PC-3 (cell line): ENCODE data around the gene SETBP1. TPM values are rescaled to one million over a fixed set of nuclear protein-coding genes. Genes with fewer than 3 reads are reported as not detected.

ENCODE experiments used
- ATAC-seq: fragments of 200-7000 bp; cut with Tn5 transposase; 2 replicates; pipeline ENCODE4 v1.9.1; 2020; ENCODE audit warnings: mild to moderate bottlenecking, moderate library complexity
- BruUV-seq: library from RNA; stranded (reverse); fragments of 400-500 nt; replicated peaks from 2 replicates; lab custom pipeline; 2021; lab: Mats Ljungman, UMichigan
- CTCF ChIA-PET: fragments of 300-600 bp; sonication (Branson Sonifier 250); formaldehyde crosslinking; loops from one replicate; lab custom pipeline; 2022; ENCODE audit warnings: antibody characterized with exemption; lab: Charles Lee
- POLR2A ChIA-PET: fragments of 300-600 bp; sonication (Branson Sonifier 250); formaldehyde crosslinking; loops from one replicate; lab custom pipeline; 2022; ENCODE audit warnings: antibody characterized with exemption; ENCODE audit not compliant: unreplicated experiment; lab: Charles Lee
- DNase-seq: peaks from one replicate; pipeline ENCODE4 v3.0.0-alpha.2; 2015
- H2AFZ ChIP-seq: fragments of 300-600 bp; sonication (generic); 2 replicates; pipeline ENCODE4 v1.6.0; 2016; ENCODE audit warnings: antibody characterized with exemption, low read length
- H3F3A ChIP-seq: fragments of 300-600 bp; sonication (generic); one replicate; pipeline ENCODE4 v1.6.0; 2017; ENCODE audit warnings: antibody characterized with exemption, low read length, control low read depth, mild to moderate bottlenecking; ENCODE audit not compliant: unreplicated experiment
- H3K27ac ChIP-seq: fragments of 300-600 bp; sonication (generic); 2 replicates; pipeline ENCODE4 v1.5.1; 2016; ENCODE audit warnings: mild to moderate bottlenecking, low read length
- H3K27me3 ChIP-seq: fragments of 300-600 bp; sonication (generic); 2 replicates; pipeline ENCODE4 v1.6.1; 2016; ENCODE audit warnings: low read length, mixed read lengths
- H3K36me3 ChIP-seq: fragments of 300-600 bp; sonication (generic); 2 replicates; pipeline ENCODE4 v1.6.1; 2016; ENCODE audit warnings: low read depth, mixed run types, low read length, mixed read lengths
- H3K4me1 ChIP-seq: fragments of 300-600 bp; sonication (generic); 2 replicates; pipeline ENCODE4 v1.5.1; 2016; ENCODE audit warnings: low read length; ENCODE audit not compliant: insufficient read depth
- H3K4me2 ChIP-seq: fragments of 300-600 bp; sonication (generic); 2 replicates; pipeline ENCODE4 v1.6.0; 2016; ENCODE audit warnings: low read length
- H3K4me3 ChIP-seq: fragments of 300-600 bp; sonication (generic); 2 replicates; pipeline ENCODE4 v1.5.1; 2016; ENCODE audit warnings: mild to moderate bottlenecking, low read length, mixed read lengths
- H3K79me2 ChIP-seq: fragments of 300-600 bp; sonication (generic); 2 replicates; pipeline ENCODE4 v1.6.1; 2017; ENCODE audit warnings: low read length, mixed read lengths
- H3K9ac ChIP-seq: fragments of 300-600 bp; sonication (generic); 2 replicates; pipeline ENCODE4 v1.6.0; 2016; ENCODE audit warnings: mild to moderate bottlenecking, low read length
- H3K9me2 ChIP-seq: fragments of 300-600 bp; sonication (generic); replicated peaks from 2 replicates; pipeline ENCODE4 v1.6.1; 2016; ENCODE audit warnings: mixed run types, low read length, mixed read lengths
- H3K9me3 ChIP-seq: fragments of 300-600 bp; sonication (generic); 2 replicates; pipeline ENCODE4 v1.6.1; 2016; ENCODE audit warnings: low read length, mixed read lengths
- H4K20me1 ChIP-seq: fragments of 300-600 bp; sonication (generic); 2 replicates; pipeline ENCODE4 v1.6.1; 2016; ENCODE audit warnings: low read length, mixed read lengths
- CTCF ChIP-seq: fragments of 300-600 bp; sonication (generic); conservative IDR thresholded peaks from 2 replicates; pipeline ENCODE4 v1.5.1; 2017; ENCODE audit warnings: antibody characterized with exemption, low read depth, mild to moderate bottlenecking, low read length
- EZH2 ChIP-seq: fragments of 300-600 bp; sonication (generic); IDR thresholded peaks from one replicate; pipeline ENCODE4 v1.6.1; 2017; ENCODE audit warnings: antibody characterized with exemption, mild to moderate bottlenecking, low read length; ENCODE audit not compliant: unreplicated experiment
- EZH2phosphoT487 ChIP-seq: fragments of 300-600 bp; sonication (generic); IDR thresholded peaks from 2 replicates; pipeline ENCODE4 v1.6.1; 2018; ENCODE audit warnings: mild to moderate bottlenecking, antibody characterized with exemption, low read length, borderline replicate concordance
- intact Hi-C: fragments of 100-400 bp; cut with micrococcal nuclease; formaldehyde crosslinking; loops from 2 replicates; pipeline ENCODE4 v1.9.0; 2023
- total RNA-seq: library from RNA; depleted of rRNA; stranded (reverse); fragments of >200 nt; gene quantifications from 2 replicates; pipeline ENCODE4 v1.2.3, GENCODE V29; 2014

SETBP1 gene
- total RNA-seq, 1 experiment from 2014 or later, result 2.3 TPM

- Histone ChIP-seq H3K27ac (no peak overlapping the region), H3K4me3 (no peak overlapping the region), H4K20me1 (no peaks in the 10 kb centered on the region), H3K36me3 (no peaks in the 10 kb centered on the region), H3K79me2 (no peaks in the 10 kb centered on the region), H3K9me2 (no peaks in the 10 kb centered on the region), H3K4me1 (no peaks in the 10 kb centered on the region), H2AFZ (no peak overlapping the region), H3K9ac (no peak overlapping the region), H3F3A (no peaks in the 10 kb centered on the region), H3K27me3 (no peaks in the 10 kb centered on the region), H3K9me3 (no peaks in the 10 kb centered on the region), H3K4me2 (no peak overlapping the region)
- intact Hi-C loops, result no loop called here
- CTCF ChIA-PET, result no interaction called here
- no peak for ATAC-seq
- no peak for DNase-seq
- POLR2A ChIA-PET, result no interaction called here
- no TSS peak for BruUV-seq
- TF ChIP-seq CTCF, result no peak
- TF ChIP-seq EZH2, result no peak
- no peak for TF ChIP-seq EZH2phosphoT487
Measured at GRCh38 chr18:44788334-44788733, 107.6 kb downstream of the SETBP1 start.

DNA sequence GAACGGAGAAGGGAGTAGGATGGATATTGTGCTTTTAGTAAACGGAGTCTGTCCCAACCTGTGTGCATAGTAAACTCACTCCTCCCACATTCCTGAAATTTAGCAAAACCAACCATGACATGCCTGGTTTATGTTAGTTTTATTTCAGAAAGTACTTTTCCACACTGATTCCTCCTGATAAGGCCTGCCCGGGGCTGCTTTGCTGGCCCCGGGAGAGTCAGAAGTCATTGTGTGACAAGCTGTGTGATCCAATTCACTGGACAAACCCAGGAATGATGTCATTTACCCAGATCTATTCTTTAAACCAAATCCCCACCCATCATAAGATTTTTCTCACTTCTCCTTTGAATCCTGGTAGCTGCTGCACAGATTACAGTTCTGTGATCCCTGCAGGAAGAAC, 109.0 kb downstream of the SETBP1 start:
- Histone ChIP-seq H3K9me2 (no peaks in the 10 kb centered on the region), H2AFZ (no peak overlapping the region), H3K27me3 (no peaks in the 10 kb centered on the region), H3K79me2 (no peaks in the 10 kb centered on the region), H3K9ac (no peak overlapping the region), H3K4me1 (no peaks in the 10 kb centered on the region), H3K4me2 (no peak overlapping the region), H3F3A (no peaks in the 10 kb centered on the region), H3K27ac (no peak overlapping the region), H3K36me3 (no peaks in the 10 kb centered on the region), H3K4me3 (no peak overlapping the region), H3K9me3 (no peaks in the 10 kb centered on the region), H4K20me1 (no peaks in the 10 kb centered on the region)
- BruUV-seq, result no TSS peak
- CTCF ChIA-PET, result no interaction called here
- DNase-seq (no peak), ATAC-seq (no peak)
- POLR2A ChIA-PET, result no interaction called here
- intact Hi-C loops, result no loop called here
- TF ChIP-seq CTCF (no peak), EZH2 (no peak), EZH2phosphoT487 (no peak)

GRCh38 chr18:44790860-44791259, 110.2 kb downstream of the SETBP1 start:
- no TSS peak for BruUV-seq
- no peak for ATAC-seq
- POLR2A ChIA-PET, result no interaction called here
- no peaks in the 10 kb centered on the region for H3K9me3 ChIP-seq
- intact Hi-C loops, result no loop called here
- no peak overlapping the region for H3K27ac ChIP-seq
- H4K20me1 ChIP-seq, result no peaks in the 10 kb centered on the region
- no peaks in the 10 kb centered on the region for H3K79me2 ChIP-seq
- H3K9ac ChIP-seq, result no peak overlapping the region
- no peaks in the 10 kb centered on the region for H3F3A ChIP-seq
- H3K27me3 ChIP-seq, result no peaks in the 10 kb centered on the region
- no peaks in the 10 kb centered on the region for H3K4me1 ChIP-seq
- DNase-seq, result no peak
- H3K4me3 ChIP-seq, result no peak overlapping the region
- TF ChIP-seq CTCF (no peak), EZH2phosphoT487 (no peak), EZH2 (no peak)
- CTCF ChIA-PET, result no interaction called here
- H3K9me2 ChIP-seq, result no peaks in the 10 kb centered on the region
- H3K36me3 ChIP-seq, result no peaks in the 10 kb centered on the region
- no peak overlapping the region for H3K4me2 ChIP-seq
- H2AFZ ChIP-seq, result no peak overlapping the region
